Measurements from ENCODE around the gene AJM1. TPM values are rescaled to one million over a fixed set of nuclear protein-coding genes. Genes with fewer than 3 reads are reported as not detected.

The AJM1 gene
- total and polyA plus RNA-seq, 2 donors (not counting 1 experiment from before 2014, with no cell fraction given): 0.19 to 1.7 TPM

DNA sequence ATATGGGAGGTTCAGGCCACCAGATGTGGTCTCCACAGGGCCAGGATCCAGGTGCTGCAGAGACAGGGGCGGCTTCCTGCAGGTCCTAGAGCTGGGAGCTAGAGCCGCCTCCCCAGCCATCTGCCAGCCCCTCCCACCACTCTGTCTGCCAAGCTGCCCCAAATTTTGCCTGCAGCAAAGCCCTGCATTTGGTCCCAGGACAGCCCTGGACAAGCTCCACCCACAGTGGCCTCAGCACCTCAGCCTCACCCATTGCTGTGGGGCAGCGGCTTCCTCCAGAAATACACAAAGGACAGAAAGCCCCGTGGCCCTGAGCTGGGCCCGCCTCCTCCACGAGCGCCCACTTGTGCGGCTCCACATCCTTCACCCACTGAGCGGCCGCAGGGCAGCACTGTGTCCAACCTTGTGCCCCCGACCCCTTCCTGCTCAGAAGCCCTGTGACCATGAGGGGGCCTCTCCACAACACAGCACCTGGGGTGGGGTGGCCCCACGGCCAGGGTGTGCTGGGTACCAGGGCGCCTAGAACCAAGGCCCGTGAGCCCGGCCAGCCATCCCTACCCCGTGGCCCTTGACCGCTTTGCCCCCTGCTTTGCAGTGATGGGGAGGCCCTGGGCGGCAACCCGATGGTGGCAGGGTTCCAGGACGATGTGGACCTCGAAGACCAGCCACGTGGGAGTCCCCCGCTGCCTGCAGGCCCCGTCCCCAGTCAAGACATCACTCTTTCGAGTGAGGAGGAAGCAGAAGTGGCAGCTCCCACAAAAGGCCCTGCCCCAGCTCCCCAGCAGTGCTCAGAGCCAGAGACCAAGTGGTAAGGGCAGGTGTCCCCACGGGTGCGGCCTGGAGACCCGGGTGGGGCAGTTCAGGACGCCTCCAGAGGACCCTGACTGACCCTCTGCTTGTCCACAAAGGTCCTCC, 3.7 kb upstream of the AJM1 start:
- TF ChIP-seq EZH2 (IDR thresholded peaks at IDR 0.05; ENCODE audit: low read length, missing control alignments): no peak
- TF ChIP-seq, protein P1, sequence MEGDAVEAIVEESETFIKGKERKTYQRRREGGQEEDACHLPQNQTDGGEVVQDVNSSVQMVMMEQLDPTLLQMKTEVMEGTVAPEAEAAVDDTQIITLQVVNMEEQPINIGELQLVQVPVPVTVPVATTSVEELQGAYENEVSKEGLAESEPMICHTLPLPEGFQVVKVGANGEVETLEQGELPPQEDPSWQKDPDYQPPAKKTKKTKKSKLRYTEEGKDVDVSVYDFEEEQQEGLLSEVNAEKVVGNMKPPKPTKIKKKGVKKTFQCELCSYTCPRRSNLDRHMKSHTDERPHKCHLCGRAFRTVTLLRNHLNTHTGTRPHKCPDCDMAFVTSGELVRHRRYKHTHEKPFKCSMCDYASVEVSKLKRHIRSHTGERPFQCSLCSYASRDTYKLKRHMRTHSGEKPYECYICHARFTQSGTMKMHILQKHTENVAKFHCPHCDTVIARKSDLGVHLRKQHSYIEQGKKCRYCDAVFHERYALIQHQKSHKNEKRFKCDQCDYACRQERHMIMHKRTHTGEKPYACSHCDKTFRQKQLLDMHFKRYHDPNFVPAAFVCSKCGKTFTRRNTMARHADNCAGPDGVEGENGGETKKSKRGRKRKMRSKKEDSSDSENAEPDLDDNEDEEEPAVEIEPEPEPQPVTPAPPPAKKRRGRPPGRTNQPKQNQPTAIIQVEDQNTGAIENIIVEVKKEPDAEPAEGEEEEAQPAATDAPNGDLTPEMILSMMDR (conservative IDR thresholded peaks at IDR 0.05 in 1 of 2, IDR thresholded peaks at IDR 0.05 in 1 of 2; ENCODE audit: low read depth in 1 of 2, low read length in 2 of 2): no peak
- H3K4me2 ChIP-seq (ENCODE audit: extremely low read depth, insufficient read depth, low read length): no peak overlapping the region
- no peaks in the 10 kb centered on the region for H3K79me2 ChIP-seq (ENCODE audit: control insufficient read depth, insufficient read depth, low read length)
- H2AFZ ChIP-seq (ENCODE audit: low read length): no peak overlapping the region
- peaks cover 10% of the 10 kb centered on the region for H3K4me1 ChIP-seq (ENCODE audit: control insufficient read depth, extremely low read depth, insufficient read depth, low read length)
- no peak overlapping the region for H3K27ac ChIP-seq (ENCODE audit: insufficient read depth, low read length)
- H3K4me3 ChIP-seq (replicated peaks in 1 of 4; ENCODE audit: control extremely low read depth in 1 of 4, insufficient read depth in 1 of 4, low read depth in 3 of 4, low read length in 4 of 4): no peak overlapping the region
- H3K9ac ChIP-seq (ENCODE audit: insufficient read depth, low read length): no peak overlapping the region
- H3K36me3 ChIP-seq (ENCODE audit: control insufficient read depth, insufficient read depth, low read length): peaks cover 12% of the 10 kb centered on the region
- H3K27me3 ChIP-seq (ENCODE audit: control insufficient read depth, insufficient read depth, low read length): no peaks in the 10 kb centered on the region
- no peaks in the 10 kb centered on the region for H4K20me1 ChIP-seq (ENCODE audit: control insufficient read depth, extremely low read depth, insufficient read depth, low read length)
- DNase-seq (ENCODE audit: low read depth in 2 of 2): no peak
- H3K9me3 ChIP-seq (ENCODE audit: control insufficient read depth, insufficient read depth, low read depth, low read length): no peaks in the 10 kb centered on the region

DNA sequence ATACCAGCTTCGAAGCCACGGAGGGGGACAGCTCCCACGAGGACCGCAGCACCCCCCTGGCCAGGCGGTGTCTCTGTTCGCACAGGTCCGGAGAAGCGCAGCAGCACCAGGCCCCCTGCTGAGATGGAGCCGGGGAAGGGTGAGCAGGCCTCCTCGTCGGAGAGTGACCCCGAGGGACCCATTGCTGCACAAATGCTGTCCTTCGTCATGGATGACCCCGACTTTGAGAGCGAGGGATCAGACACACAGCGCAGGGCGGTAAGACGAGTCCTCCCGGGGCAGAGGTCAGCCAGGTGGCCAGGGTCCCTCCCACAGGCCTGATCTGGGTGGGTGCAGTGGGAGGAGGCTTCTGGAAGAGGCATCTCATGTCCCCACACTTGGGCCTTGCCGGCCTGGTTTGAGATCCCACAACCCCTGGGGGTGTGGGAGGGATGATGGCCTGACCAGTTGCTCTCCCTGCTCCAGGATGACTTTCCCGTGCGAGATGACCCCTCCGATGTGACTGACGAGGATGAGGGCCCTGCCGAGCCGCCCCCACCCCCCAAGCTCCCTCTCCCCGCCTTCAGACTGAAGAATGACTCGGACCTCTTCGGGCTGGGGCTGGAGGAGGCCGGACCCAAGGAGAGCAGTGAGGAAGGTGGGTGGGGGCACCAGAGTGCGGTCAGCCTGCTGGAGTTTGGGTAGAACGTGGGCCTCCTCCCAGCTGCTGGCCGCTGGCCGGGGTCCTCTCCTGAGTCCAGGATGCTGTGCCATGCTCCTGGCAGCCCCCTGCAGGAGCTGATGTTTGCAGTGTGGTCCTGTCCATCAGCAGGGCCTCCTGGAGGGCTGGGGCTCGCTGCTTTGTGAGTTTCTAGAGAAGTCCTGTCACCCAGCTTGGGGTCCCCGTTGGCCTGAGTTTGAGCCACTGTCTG, 2.8 kb upstream of the AJM1 start:
- H3K27me3 ChIP-seq (ENCODE audit: control insufficient read depth, insufficient read depth, low read length): peaks cover 6% of the 10 kb centered on the region
- H2AFZ ChIP-seq (ENCODE audit: low read length): no peak overlapping the region
- H3K4me1 ChIP-seq (ENCODE audit: control insufficient read depth, extremely low read depth, insufficient read depth, low read length): peaks cover 10% of the 10 kb centered on the region
- no peak overlapping the region for H3K9ac ChIP-seq (ENCODE audit: insufficient read depth, low read length)
- H3K9me3 ChIP-seq (ENCODE audit: control insufficient read depth, insufficient read depth, low read depth, low read length): no peaks in the 10 kb centered on the region
- TF ChIP-seq, protein P1 (conservative IDR thresholded peaks at IDR 0.05 in 1 of 2, IDR thresholded peaks at IDR 0.05 in 1 of 2; ENCODE audit: low read depth in 1 of 2, low read length in 2 of 2): no peak
- no peak for TF ChIP-seq EZH2 (IDR thresholded peaks at IDR 0.05; ENCODE audit: low read length, missing control alignments)
- H3K4me3 ChIP-seq (replicated peaks in 1 of 4; ENCODE audit: control extremely low read depth in 1 of 4, insufficient read depth in 1 of 4, low read depth in 3 of 4, low read length in 4 of 4): no peak overlapping the region
- H3K27ac ChIP-seq (ENCODE audit: insufficient read depth, low read length): no peak overlapping the region
- no peak for DNase-seq (ENCODE audit: low read depth in 2 of 2)
- H3K79me2 ChIP-seq (ENCODE audit: control insufficient read depth, insufficient read depth, low read length): no peaks in the 10 kb centered on the region
- H3K36me3 ChIP-seq (ENCODE audit: control insufficient read depth, insufficient read depth, low read length): peaks cover 12% of the 10 kb centered on the region
- no peak overlapping the region for H3K4me2 ChIP-seq (ENCODE audit: extremely low read depth, insufficient read depth, low read length)
- H4K20me1 ChIP-seq (ENCODE audit: control insufficient read depth, extremely low read depth, insufficient read depth, low read length): no peaks in the 10 kb centered on the region
